ENCODE data around the gene SMKR1. TPM values are rescaled to one million over a fixed set of nuclear protein-coding genes. Genes with fewer than 3 reads are reported as not detected.

The SMKR1 gene
- total and polyA plus RNA-seq, 10 donors, result 0.91 to 2.2 (median 1.4) TPM; not detected in 5

DNA sequence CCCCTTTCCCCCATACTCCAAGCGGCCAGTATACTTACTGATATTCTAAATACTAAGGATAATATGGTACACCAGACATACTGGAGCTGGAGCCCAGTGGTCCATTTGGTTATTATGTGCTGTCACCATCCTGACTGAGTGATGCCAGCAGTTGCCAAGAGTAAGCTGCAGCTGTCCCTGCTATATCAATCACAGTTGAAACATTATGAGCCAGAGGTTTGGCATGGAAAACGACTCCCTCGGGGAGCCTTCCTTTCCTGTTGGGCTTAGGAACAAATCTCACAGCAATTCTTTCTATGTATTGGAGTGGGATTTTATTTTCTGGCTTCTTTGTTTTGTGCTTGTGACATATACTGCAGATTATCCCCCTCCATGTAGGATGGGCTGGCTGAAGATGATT, 35.5 kb upstream of the SMKR1 start:
- H3K4me3 ChIP-seq, result no peak overlapping the region
- no peaks in the 10 kb centered on the region for H3K36me3 ChIP-seq
- H3K4me1 ChIP-seq, result peaks cover 0 to 4% (median 1%) of the 10 kb centered on the region in 6 donors
- no peaks in the 10 kb centered on the region for H3K9me3 ChIP-seq
- WGBS, 5 donors, result 83 to 92% (median 88%) methylated on average over 3 of the region's 3 CpGs
- H3K27ac ChIP-seq, result no peak overlapping the region
- DNase-seq, result no peak
- TF ChIP-seq POLR2A (IDR thresholded peaks at IDR 0.05), result no peak
- TF ChIP-seq POLR2AphosphoS5 (IDR thresholded peaks at IDR 0.05), result no peak
- TF ChIP-seq, protein P1, sequence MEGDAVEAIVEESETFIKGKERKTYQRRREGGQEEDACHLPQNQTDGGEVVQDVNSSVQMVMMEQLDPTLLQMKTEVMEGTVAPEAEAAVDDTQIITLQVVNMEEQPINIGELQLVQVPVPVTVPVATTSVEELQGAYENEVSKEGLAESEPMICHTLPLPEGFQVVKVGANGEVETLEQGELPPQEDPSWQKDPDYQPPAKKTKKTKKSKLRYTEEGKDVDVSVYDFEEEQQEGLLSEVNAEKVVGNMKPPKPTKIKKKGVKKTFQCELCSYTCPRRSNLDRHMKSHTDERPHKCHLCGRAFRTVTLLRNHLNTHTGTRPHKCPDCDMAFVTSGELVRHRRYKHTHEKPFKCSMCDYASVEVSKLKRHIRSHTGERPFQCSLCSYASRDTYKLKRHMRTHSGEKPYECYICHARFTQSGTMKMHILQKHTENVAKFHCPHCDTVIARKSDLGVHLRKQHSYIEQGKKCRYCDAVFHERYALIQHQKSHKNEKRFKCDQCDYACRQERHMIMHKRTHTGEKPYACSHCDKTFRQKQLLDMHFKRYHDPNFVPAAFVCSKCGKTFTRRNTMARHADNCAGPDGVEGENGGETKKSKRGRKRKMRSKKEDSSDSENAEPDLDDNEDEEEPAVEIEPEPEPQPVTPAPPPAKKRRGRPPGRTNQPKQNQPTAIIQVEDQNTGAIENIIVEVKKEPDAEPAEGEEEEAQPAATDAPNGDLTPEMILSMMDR (IDR thresholded peaks at IDR 0.05 in 8 of 11, conservative IDR thresholded peaks at IDR 0.05 in 3 of 11), result no peak
- no peaks in the 10 kb centered on the region for H3K27me3 ChIP-seq (replicated peaks in 1 of 7)
- intact Hi-C loops (cut with DNase I; ENCODE audit: low total_unique reads), result no loop called here

DNA sequence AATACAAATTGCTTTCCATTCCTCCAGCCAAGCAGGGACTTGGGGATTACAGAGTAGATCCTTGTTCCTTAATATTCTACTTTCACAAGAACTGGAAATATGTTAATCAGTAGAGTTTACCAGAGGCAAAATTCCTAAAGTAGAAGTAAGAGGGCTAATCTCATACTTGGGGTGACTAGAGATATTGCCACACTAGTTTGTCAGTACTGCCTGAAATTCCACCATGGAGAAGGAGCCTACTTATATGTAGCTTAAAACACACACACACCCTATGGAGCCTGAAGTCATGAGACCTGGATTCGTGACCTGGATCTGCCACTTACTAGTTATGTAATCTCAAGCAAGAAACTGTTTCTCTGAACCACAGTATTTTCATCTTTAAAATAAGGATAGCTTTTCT, 34.2 kb upstream of the SMKR1 start:
- H3K9me3 ChIP-seq, result no peaks in the 10 kb centered on the region
- TF ChIP-seq POLR2A (IDR thresholded peaks at IDR 0.05) (no peak), POLR2AphosphoS5 (IDR thresholded peaks at IDR 0.05) (no peak)
- TF ChIP-seq, protein P1 (IDR thresholded peaks at IDR 0.05 in 8 of 11, conservative IDR thresholded peaks at IDR 0.05 in 3 of 11), result no peak
- peak overlapping the region in 2 of 8 donors; percentile 34 to 63 for H3K27ac ChIP-seq
- WGBS, 5 donors, result 54 to 80% (median 68%) methylated on average over 1 of the region's 1 CpG
- H3K4me3 ChIP-seq, result no peak overlapping the region
- no peaks in the 10 kb centered on the region for H3K36me3 ChIP-seq
- no peak for DNase-seq
- no peaks in the 10 kb centered on the region for H3K27me3 ChIP-seq (replicated peaks in 1 of 7)
- intact Hi-C loops (cut with DNase I; ENCODE audit: low total_unique reads), result no loop called here
- peaks cover 0 to 7% (median 1%) of the 10 kb centered on the region in 6 donors for H3K4me1 ChIP-seq

DNA sequence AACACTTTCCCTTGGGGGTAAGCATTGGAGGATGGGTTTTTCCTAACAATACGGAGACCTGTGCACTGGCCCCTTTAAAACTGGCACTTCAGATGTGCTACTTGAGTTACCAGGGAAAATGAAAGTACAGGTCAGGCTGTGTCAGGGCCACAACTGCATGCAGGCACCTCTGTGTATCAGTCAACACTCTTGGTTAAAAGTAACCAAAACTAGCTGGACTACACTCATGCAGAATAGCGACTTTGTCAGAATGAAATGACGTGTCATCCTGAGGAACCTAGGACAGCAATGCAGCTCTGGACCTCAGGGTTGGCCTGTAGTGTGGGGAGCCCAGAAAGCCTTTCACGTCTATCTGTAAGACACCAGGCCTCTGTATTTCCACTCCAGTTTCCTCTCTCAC, 33.8 kb upstream of the SMKR1 start:
- no peak overlapping the region for H3K4me3 ChIP-seq
- no peaks in the 10 kb centered on the region for H3K27me3 ChIP-seq (replicated peaks in 1 of 7)
- no peaks in the 10 kb centered on the region for H3K36me3 ChIP-seq
- H3K27ac ChIP-seq, result peak overlapping the region in 3 of 8 donors; percentile 1 to 63 (median 34)
- intact Hi-C loops (cut with DNase I; ENCODE audit: low total_unique reads), result no loop called here
- WGBS, 5 donors, result 31 to 86% (median 51%) methylated on average over 4 of the region's 4 CpGs
- TF ChIP-seq, protein P1 (IDR thresholded peaks at IDR 0.05 in 8 of 11, conservative IDR thresholded peaks at IDR 0.05 in 3 of 11), result no peak
- TF ChIP-seq POLR2A (IDR thresholded peaks at IDR 0.05) (no peak), POLR2AphosphoS5 (IDR thresholded peaks at IDR 0.05) (no peak)
- H3K9me3 ChIP-seq, result no peaks in the 10 kb centered on the region
- DNase-seq, result no peak
- H3K4me1 ChIP-seq, result peaks cover 0 to 7% (median 1%) of the 10 kb centered on the region in 6 donors

DNA sequence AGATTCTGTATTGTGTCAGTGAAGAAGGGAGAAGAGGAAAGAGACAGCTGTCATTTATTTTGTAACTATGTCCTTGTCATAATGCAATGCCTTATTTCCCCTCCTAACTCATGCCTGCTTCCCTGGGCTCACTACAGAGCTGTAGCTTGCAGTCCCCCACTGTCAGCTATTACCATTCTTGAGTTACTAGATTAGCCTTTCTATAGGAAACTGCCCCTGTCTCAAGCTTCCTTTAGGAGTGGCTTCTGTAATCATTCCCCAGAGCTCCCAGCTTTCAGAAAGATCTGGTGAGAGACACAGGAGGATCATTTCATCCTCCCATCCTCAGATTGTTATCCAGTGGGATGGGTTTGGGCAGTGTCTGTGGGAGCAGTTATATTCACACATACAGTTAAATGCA, 32.4 kb upstream of the SMKR1 start:
- no peak for DNase-seq
- no peak overlapping the region for H3K27ac ChIP-seq
- intact Hi-C loops (cut with DNase I; ENCODE audit: low total_unique reads), result loop anchor here (5.0 to 10.0 kb wide), 2 partner anchors 103 to 245 kb away; partner anchors contain the start of gene AHCYL2
- no peaks in the 10 kb centered on the region for H3K36me3 ChIP-seq
- TF ChIP-seq, protein P1 (IDR thresholded peaks at IDR 0.05 in 8 of 11, conservative IDR thresholded peaks at IDR 0.05 in 3 of 11), result no peak
- TF ChIP-seq POLR2AphosphoS5 (IDR thresholded peaks at IDR 0.05) (no peak), POLR2A (IDR thresholded peaks at IDR 0.05) (no peak)
- no peaks in the 10 kb centered on the region for H3K9me3 ChIP-seq
- no peak overlapping the region for H3K4me3 ChIP-seq
- peaks cover 0 to 7% (median 1%) of the 10 kb centered on the region in 6 donors for H3K4me1 ChIP-seq
- no peaks in the 10 kb centered on the region for H3K27me3 ChIP-seq (replicated peaks in 1 of 7)

Data from spleen (tissue), 11 donors.